Measurements from ENCODE around the gene HASPIN. TPM values are rescaled to one million over a fixed set of nuclear protein-coding genes. Genes with fewer than 3 reads are reported as not detected.
"Not testable (repeated sequence)": the region's sequence is repeated elsewhere in the genome, so short reads cannot be mapped to it uniquely, and the experiment has no call there.

The HASPIN gene
- total and polyA plus RNA-seq, 2 of the 8 experiments (the other 6 are each of a cell fraction or from before 2014, with no cell fraction given): 7.8 to 29.5 TPM

DNA sequence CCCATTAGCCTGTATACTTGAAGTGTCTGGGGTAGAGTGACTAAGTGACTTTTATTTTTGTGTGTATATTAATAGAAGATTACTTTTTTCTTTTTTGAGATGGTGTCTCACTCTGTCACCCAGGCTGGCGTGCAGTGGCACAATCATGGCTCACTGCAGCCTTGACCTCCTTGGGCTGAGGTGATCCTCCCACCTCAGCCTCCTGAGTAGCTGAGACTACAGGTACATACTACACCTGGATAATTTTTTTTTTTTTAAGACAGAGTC is 18.1 kb upstream of the HASPIN start:
- H3K9me3 ChIP-seq (ENCODE audit: insufficient read depth in 2 of 2, low read depth in 1 of 2, low read length in 1 of 2); POLR2A ChIA-PET (ENCODE audit: partially characterized antibody); H3K27ac ChIP-seq (ENCODE audit: low read depth, low read length); H4K5ac ChIP-seq (ENCODE audit: insufficient read length, low read depth, low read length); H3K36me3 ChIP-seq (ENCODE audit: control insufficient read depth in 2 of 4, insufficient read depth in 4 of 4, low read length in 3 of 4); H3K4me2 ChIP-seq (ENCODE audit: insufficient read depth in 1 of 2, low read depth in 2 of 2, low read length in 2 of 2); H2BK15ac ChIP-seq (ENCODE audit: low read length); H2BK12ac ChIP-seq (ENCODE audit: low read depth, low read length); H2BK5ac ChIP-seq (ENCODE audit: low read depth, low read length); H4K20me1 ChIP-seq (replicated peaks in 1 of 2; ENCODE audit: control insufficient read depth in 1 of 2, insufficient read depth in 2 of 2, low read length in 2 of 2); H3K27me3 ChIP-seq (replicated peaks in 1 of 4; ENCODE audit: control insufficient read depth in 3 of 4, extremely low read depth in 1 of 4, insufficient read depth in 3 of 4, low read length in 3 of 4); H3K4ac ChIP-seq (replicated peaks; ENCODE audit: insufficient read length, low read depth, low read length); H3K79me1 ChIP-seq (ENCODE audit: low read depth, low read length); H3K79me2 ChIP-seq (ENCODE audit: control insufficient read depth in 1 of 2, insufficient read depth in 2 of 2, low read length in 2 of 2); H3K14ac ChIP-seq (ENCODE audit: insufficient read length); H2AK5ac ChIP-seq (ENCODE audit: low read depth, low read length); H3K23ac ChIP-seq (ENCODE audit: insufficient read length); DNase-seq (ENCODE audit: low read depth in 1 of 2, low spot score in 2 of 2); H3K56ac ChIP-seq (replicated peaks; ENCODE audit: insufficient read length, low read depth, low read length); FAIRE-seq; H2AFZ ChIP-seq (ENCODE audit: low read length); H4K8ac ChIP-seq (ENCODE audit: extremely low read depth, insufficient read depth, low read length); H4K91ac ChIP-seq (replicated peaks; ENCODE audit: insufficient read length, low read length); H3K4me1 ChIP-seq (replicated peaks in 1 of 4; ENCODE audit: control insufficient read depth in 3 of 4, insufficient read depth in 4 of 4, low read length in 3 of 4); H3K23me2 ChIP-seq (ENCODE audit: low read depth, low read length); H3K18ac ChIP-seq (ENCODE audit: extremely low read depth, low read length); H2BK120ac ChIP-seq (replicated peaks; ENCODE audit: low read depth, low read length); H3K4me3 ChIP-seq (ENCODE audit: extremely low read depth in 1 of 4, insufficient read depth in 2 of 4, low read depth in 3 of 4, low read length in 4 of 4); H3K9ac ChIP-seq (replicated peaks in 1 of 4; ENCODE audit: extremely low read depth in 1 of 4, low read depth in 3 of 4, low read length in 3 of 4); H2BK20ac ChIP-seq (ENCODE audit: low read length): not testable (repeated sequence)
- 94% methylated on average over 1 of the region's 1 CpG; no CpG with 5 or more reads in 1 of the 2 experiments for WGBS, 2 experiments (ENCODE audit: extremely low coverage in 1 of 2, insufficient coverage in 1 of 2, insufficient read length in 1 of 2, insufficient replicate concordance in 2 of 2, low coverage in 1 of 2, low lambda C conversion rate in 2 of 2, missing lambda C conversion rate in 1 of 2)
- CTCF ChIA-PET (ENCODE audit: partially characterized antibody): interaction anchor here (0.6 to 1.2 kb wide), 4 partner anchors 14 to 171 kb away, joined by 3 read pairs; no protein-coding TSS in a partner anchor

Data from H1 (cell line).